Measurements from ENCODE around the gene DAP. TPM values are rescaled to one million over a fixed set of nuclear protein-coding genes. Genes with fewer than 3 reads are reported as not detected.

The DAP gene
- total and polyA plus RNA-seq, 4 donors, result 27.2 to 80.8 (median 58.3) TPM

GRCh38 chr5:10678244-10678643, 82.8 kb downstream of the DAP start:
- Histone ChIP-seq H3K36me3 (ENCODE audit: control insufficient read depth, insufficient read depth, low read length) (peaks cover 50% of the 10 kb centered on the region), H3K4me3 (ENCODE audit: low read depth, low read length) (no peak overlapping the region), H3K4me1 (ENCODE audit: control insufficient read depth, insufficient read depth, low read length) (peaks cover 4% of the 10 kb centered on the region), H3K9me3 (ENCODE audit: control insufficient read depth, insufficient read depth, low read length) (no peaks in the 10 kb centered on the region), H3K27ac (ENCODE audit: low read depth, low read length) (no peak overlapping the region), H3K27me3 (ENCODE audit: control insufficient read depth, insufficient read depth, low read length) (no peaks in the 10 kb centered on the region)
- no peak for DNase-seq (ENCODE audit: low read depth in 4 of 6, low spot score in 6 of 6)
- 88% methylated on average over 1 of the region's 2 CpGs for WGBS (ENCODE audit: insufficient coverage)

DNA sequence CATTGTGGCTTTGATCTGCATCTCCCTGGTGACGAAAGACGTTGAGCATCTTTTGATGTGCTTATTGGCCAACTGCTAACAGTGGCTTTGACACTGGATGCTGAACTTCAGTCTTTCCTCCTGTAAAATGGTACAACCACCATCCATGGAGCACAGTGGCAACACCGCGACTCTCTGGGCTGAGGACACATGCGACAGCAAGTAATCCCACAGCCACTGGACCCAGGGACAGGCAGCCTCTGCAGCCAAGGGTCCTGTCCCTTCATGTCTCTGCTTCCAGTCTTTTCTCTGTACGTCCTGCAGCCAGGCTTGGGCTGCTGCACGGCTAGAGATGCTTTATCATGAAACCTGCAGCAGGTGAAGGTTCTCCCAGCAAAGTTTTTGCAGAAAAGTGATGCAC, 83.5 kb downstream of the DAP start:
- H3K36me3 ChIP-seq (ENCODE audit: control insufficient read depth, insufficient read depth, low read length), result peaks cover 43% of the 10 kb centered on the region

GRCh38 chr5:10676946-10677345, 84.1 kb downstream of the DAP start:
- DNase-seq (ENCODE audit: low read depth in 4 of 6, low spot score in 6 of 6), result no peak
- H3K9me3 ChIP-seq (ENCODE audit: control insufficient read depth, insufficient read depth, low read length), result no peaks in the 10 kb centered on the region
- peaks cover 37% of the 10 kb centered on the region for H3K36me3 ChIP-seq (ENCODE audit: control insufficient read depth, insufficient read depth, low read length)
- H3K27me3 ChIP-seq (ENCODE audit: control insufficient read depth, insufficient read depth, low read length), result no peaks in the 10 kb centered on the region
- H3K27ac ChIP-seq (ENCODE audit: low read depth, low read length), result no peak overlapping the region
- peaks cover 5% of the 10 kb centered on the region for H3K4me1 ChIP-seq (ENCODE audit: control insufficient read depth, insufficient read depth, low read length)
- no CpG with 5 or more reads among the region's 1 CpG for WGBS (ENCODE audit: insufficient coverage)
- H3K4me3 ChIP-seq (ENCODE audit: low read depth, low read length), result no peak overlapping the region

More for the DNA sequence above, 83.5 kb downstream of the DAP start:
- H3K27me3 ChIP-seq (ENCODE audit: control insufficient read depth, insufficient read depth, low read length), result no peaks in the 10 kb centered on the region
- no peak overlapping the region for H3K27ac ChIP-seq (ENCODE audit: low read depth, low read length)
- H3K4me1 ChIP-seq (ENCODE audit: control insufficient read depth, insufficient read depth, low read length), result peaks cover 5% of the 10 kb centered on the region
- DNase-seq (ENCODE audit: low read depth in 4 of 6, low spot score in 6 of 6), result no peak
- H3K4me3 ChIP-seq (ENCODE audit: low read depth, low read length), result no peak overlapping the region
- whole genome bisulfite sequencing (ENCODE audit: insufficient coverage), result 94% methylated on average over 7 of the region's 7 CpGs
- H3K9me3 ChIP-seq (ENCODE audit: control insufficient read depth, insufficient read depth, low read length), result no peaks in the 10 kb centered on the region

DNA sequence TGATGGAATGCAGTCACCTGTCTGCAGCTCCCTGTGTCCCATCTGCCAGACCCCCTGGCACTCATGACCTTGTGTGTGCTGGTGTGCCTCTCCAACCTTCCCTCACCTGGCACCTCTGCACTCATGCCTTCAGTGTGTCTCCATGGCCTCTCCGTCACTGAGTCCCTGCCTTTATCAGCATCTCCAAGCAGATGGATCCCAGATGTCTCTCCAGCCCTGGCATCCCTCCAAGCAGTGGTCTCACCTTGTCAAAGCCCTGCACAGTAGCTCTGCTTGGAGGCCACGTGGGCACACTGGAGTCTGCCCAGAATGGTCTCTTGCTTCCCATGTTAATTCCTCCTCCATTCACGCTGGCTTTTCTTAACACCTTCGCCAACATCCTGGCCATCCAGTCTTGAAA, 84.8 kb downstream of the DAP start:
- Histone ChIP-seq H3K4me1 (ENCODE audit: control insufficient read depth, insufficient read depth, low read length) (peaks cover 5% of the 10 kb centered on the region), H3K36me3 (ENCODE audit: control insufficient read depth, insufficient read depth, low read length) (peaks cover 30% of the 10 kb centered on the region), H3K27ac (ENCODE audit: low read depth, low read length) (no peak overlapping the region), H3K4me3 (ENCODE audit: low read depth, low read length) (no peak overlapping the region), H3K9me3 (ENCODE audit: control insufficient read depth, insufficient read depth, low read length) (no peaks in the 10 kb centered on the region), H3K27me3 (ENCODE audit: control insufficient read depth, insufficient read depth, low read length) (no peaks in the 10 kb centered on the region)
- no peak for DNase-seq (ENCODE audit: low read depth in 4 of 6, low spot score in 6 of 6)
- WGBS (ENCODE audit: insufficient coverage), result 64% methylated on average over 3 of the region's 4 CpGs

GRCh38 chr5:10675177-10675700, 85.8 kb downstream of the DAP start:
- Histone ChIP-seq H3K27ac (ENCODE audit: low read depth, low read length) (no peak overlapping the region), H3K36me3 (ENCODE audit: control insufficient read depth, insufficient read depth, low read length) (peaks cover 21% of the 10 kb centered on the region), H3K4me1 (ENCODE audit: control insufficient read depth, insufficient read depth, low read length) (peaks cover 5% of the 10 kb centered on the region), H3K9me3 (ENCODE audit: control insufficient read depth, insufficient read depth, low read length) (no peaks in the 10 kb centered on the region), H3K27me3 (ENCODE audit: control insufficient read depth, insufficient read depth, low read length) (no peaks in the 10 kb centered on the region), H3K4me3 (ENCODE audit: low read depth, low read length) (no peak overlapping the region)
- WGBS (ENCODE audit: insufficient coverage), result 93% methylated on average over 13 of the region's 14 CpGs
- no peak for DNase-seq (ENCODE audit: low read depth in 4 of 6, low spot score in 6 of 6)

DNA sequence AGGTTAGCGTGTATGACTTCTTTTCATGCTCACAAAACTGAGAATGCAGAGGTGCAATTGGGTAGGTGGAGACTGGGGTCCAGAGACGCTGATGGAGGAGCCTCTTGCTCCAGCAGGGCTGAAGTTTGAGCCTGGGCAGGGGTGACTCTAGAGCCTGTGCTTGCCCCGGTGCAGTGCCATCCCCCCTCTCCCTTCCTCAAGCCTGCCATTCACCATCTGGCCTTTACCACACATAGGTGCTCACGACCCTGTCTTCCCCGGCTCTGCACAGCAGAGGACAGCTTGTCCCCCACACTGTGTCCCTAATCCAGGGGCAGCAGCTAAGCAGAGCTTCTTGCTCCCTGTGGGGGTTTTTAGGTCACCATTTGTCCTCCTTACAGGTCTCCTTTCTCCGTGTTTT, 86.5 kb downstream of the DAP start:
- H3K4me3 ChIP-seq (ENCODE audit: low read depth, low read length), result no peak overlapping the region
- H3K4me1 ChIP-seq (ENCODE audit: control insufficient read depth, insufficient read depth, low read length), result peaks cover 5% of the 10 kb centered on the region
- no peaks in the 10 kb centered on the region for H3K27me3 ChIP-seq (ENCODE audit: control insufficient read depth, insufficient read depth, low read length)
- H3K36me3 ChIP-seq (ENCODE audit: control insufficient read depth, insufficient read depth, low read length), result peaks cover 15% of the 10 kb centered on the region
- 61% methylated on average over 5 of the region's 6 CpGs for WGBS (ENCODE audit: insufficient coverage)
- no peak overlapping the region for H3K27ac ChIP-seq (ENCODE audit: low read depth, low read length)
- DNase-seq (ENCODE audit: low read depth in 4 of 6, low spot score in 6 of 6), result no peak
- no peaks in the 10 kb centered on the region for H3K9me3 ChIP-seq (ENCODE audit: control insufficient read depth, insufficient read depth, low read length)

DNA sequence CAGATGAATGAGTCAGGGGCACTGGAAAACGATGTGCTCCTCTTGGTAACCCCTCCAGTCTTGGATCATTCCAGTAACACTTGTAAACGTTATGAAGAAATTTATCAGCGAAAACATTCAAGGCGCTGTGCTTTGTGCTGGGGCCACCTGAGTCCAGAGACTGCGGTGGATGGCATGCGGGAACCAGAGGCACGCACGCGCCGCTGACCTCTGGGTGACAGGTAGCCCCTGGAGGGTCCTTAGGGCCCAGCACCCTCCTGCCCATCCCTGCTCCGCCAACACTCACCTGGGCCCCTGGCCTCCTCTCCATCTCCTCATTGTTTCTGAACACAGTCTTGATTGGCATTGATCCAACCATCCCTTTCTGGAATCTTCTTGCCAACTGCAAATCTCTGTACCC, 86.9 kb downstream of the DAP start:
- WGBS (ENCODE audit: insufficient coverage), result 90% methylated on average over 11 of the region's 11 CpGs
- no peak for DNase-seq (ENCODE audit: low read depth in 4 of 6, low spot score in 6 of 6)
- H3K4me1 ChIP-seq (ENCODE audit: control insufficient read depth, insufficient read depth, low read length), result peaks cover 5% of the 10 kb centered on the region

DNA sequence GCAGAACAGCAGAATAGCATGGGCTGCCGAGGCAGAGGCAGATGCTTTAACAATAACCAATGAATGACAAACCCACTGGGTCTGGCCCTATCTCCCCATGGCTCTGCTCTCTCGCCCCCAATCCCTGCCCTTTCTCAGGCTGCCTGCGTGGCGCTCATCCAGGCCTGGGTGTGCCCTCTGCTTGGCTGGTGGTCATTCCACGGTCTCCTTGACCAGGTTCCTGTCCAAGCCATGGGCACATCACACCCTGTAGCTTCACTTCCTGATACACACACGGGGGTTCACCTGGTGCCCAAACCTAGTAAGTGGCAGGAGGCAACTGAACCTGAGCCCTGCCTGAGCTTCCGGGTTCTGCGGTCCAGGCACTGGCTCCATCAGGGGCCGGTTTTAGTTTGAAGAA, 87.6 kb downstream of the DAP start:
- WGBS (ENCODE audit: insufficient coverage), result 79% methylated on average over 9 of the region's 9 CpGs
- peaks cover 7% of the 10 kb centered on the region for H3K36me3 ChIP-seq (ENCODE audit: control insufficient read depth, insufficient read depth, low read length)
- peaks cover 5% of the 10 kb centered on the region for H3K4me1 ChIP-seq (ENCODE audit: control insufficient read depth, insufficient read depth, low read length)
- DNase-seq (ENCODE audit: low read depth in 4 of 6, low spot score in 6 of 6), result no peak
- no peaks in the 10 kb centered on the region for H3K9me3 ChIP-seq (ENCODE audit: control insufficient read depth, insufficient read depth, low read length)
- H3K4me3 ChIP-seq (ENCODE audit: low read depth, low read length), result no peak overlapping the region
- no peak overlapping the region for H3K27ac ChIP-seq (ENCODE audit: low read depth, low read length)
- H3K27me3 ChIP-seq (ENCODE audit: control insufficient read depth, insufficient read depth, low read length), result no peaks in the 10 kb centered on the region

More for the DNA sequence above, 86.9 kb downstream of the DAP start:
- Histone ChIP-seq H3K27ac (ENCODE audit: low read depth, low read length) (no peak overlapping the region), H3K4me3 (ENCODE audit: low read depth, low read length) (no peak overlapping the region), H3K27me3 (ENCODE audit: control insufficient read depth, insufficient read depth, low read length) (no peaks in the 10 kb centered on the region), H3K9me3 (ENCODE audit: control insufficient read depth, insufficient read depth, low read length) (no peaks in the 10 kb centered on the region), H3K36me3 (ENCODE audit: control insufficient read depth, insufficient read depth, low read length) (peaks cover 10% of the 10 kb centered on the region)

GRCh38 chr5:10673017-10673389, 88.0 kb downstream of the DAP start:
- Histone ChIP-seq H3K36me3 (ENCODE audit: control insufficient read depth, insufficient read depth, low read length) (peaks cover 5% of the 10 kb centered on the region), H3K27me3 (ENCODE audit: control insufficient read depth, insufficient read depth, low read length) (no peaks in the 10 kb centered on the region), H3K4me3 (ENCODE audit: low read depth, low read length) (no peak overlapping the region), H3K27ac (ENCODE audit: low read depth, low read length) (no peak overlapping the region), H3K4me1 (ENCODE audit: control insufficient read depth, insufficient read depth, low read length) (peaks cover 5% of the 10 kb centered on the region), H3K9me3 (ENCODE audit: control insufficient read depth, insufficient read depth, low read length) (no peaks in the 10 kb centered on the region)
- WGBS (ENCODE audit: insufficient coverage), result 56% methylated on average over 1 of the region's 8 CpGs
- no peak for DNase-seq (ENCODE audit: low read depth in 4 of 6, low spot score in 6 of 6)

- no peak overlapping the region for H3K4me3 ChIP-seq (ENCODE audit: low read depth, low read length)
Measured at GRCh38 chr5:10672146-10673016, 88.7 kb downstream of the DAP start.

More at GRCh38 chr5:10672146-10673016, 88.7 kb downstream of the DAP start:
- Histone ChIP-seq H3K9me3 (ENCODE audit: control insufficient read depth, insufficient read depth, low read length) (no peaks in the 10 kb centered on the region), H3K27me3 (ENCODE audit: control insufficient read depth, insufficient read depth, low read length) (no peaks in the 10 kb centered on the region), H3K36me3 (ENCODE audit: control insufficient read depth, insufficient read depth, low read length) (peaks cover under 1% of the 10 kb centered on the region), H3K27ac (ENCODE audit: low read depth, low read length) (no peak overlapping the region), H3K4me1 (ENCODE audit: control insufficient read depth, insufficient read depth, low read length) (peaks cover 5% of the 10 kb centered on the region)
- DNase-seq (ENCODE audit: low read depth in 4 of 6, low spot score in 6 of 6), result no peak
- WGBS (ENCODE audit: insufficient coverage), result 94% methylated on average over 3 of the region's 7 CpGs
